ENCODE results near the gene REXO4.

REXO4 gene

GRCh38 chr9:133457748-133458147, 39.9 kb upstream of the REXO4 start:
- DNase-seq (ENCODE audit: low read depth), result no peak
- in situ Hi-C loops (cut with HindIII; ENCODE audit: low sequenced_read_pairs), result no loop called here
- TF ChIP-seq CTCF (IDR thresholded peaks at IDR 0.05; ENCODE audit: low read depth, low read length, missing control alignments), result no peak
- H3K4me3 ChIP-seq (ENCODE audit: low read depth, low read length), result no peak overlapping the region

GRCh38 chr9:133457233-133457632, 39.4 kb upstream of the REXO4 start:
- in situ Hi-C loops (cut with HindIII; ENCODE audit: low sequenced_read_pairs), result no loop called here
- H3K4me3 ChIP-seq (ENCODE audit: low read depth, low read length), result no peak overlapping the region
- TF ChIP-seq CTCF (IDR thresholded peaks at IDR 0.05; ENCODE audit: low read depth, low read length, missing control alignments), result no peak
- DNase-seq (ENCODE audit: low read depth), result no peak

GRCh38 chr9:133456409-133456808, 38.6 kb upstream of the REXO4 start:
- no peak overlapping the region for H3K4me3 ChIP-seq (ENCODE audit: low read depth, low read length)
- in situ Hi-C loops (cut with HindIII; ENCODE audit: low sequenced_read_pairs), result no loop called here
- TF ChIP-seq CTCF (IDR thresholded peaks at IDR 0.05; ENCODE audit: low read depth, low read length, missing control alignments), result peak; percentile 19
- DNase-seq (ENCODE audit: low read depth), result no peak

- in situ Hi-C loops (cut with HindIII; ENCODE audit: low sequenced_read_pairs), result no loop called here
- no peak overlapping the region for H3K4me3 ChIP-seq (ENCODE audit: low read depth, low read length)
- DNase-seq (ENCODE audit: low read depth), result no peak
- no peak for TF ChIP-seq CTCF (IDR thresholded peaks at IDR 0.05; ENCODE audit: low read depth, low read length, missing control alignments)
These were observed 38.1 kb upstream of the REXO4 start for GRCh38 chr9:133455936-133456335.

- in situ Hi-C loops (cut with HindIII; ENCODE audit: low sequenced_read_pairs), result no loop called here
- no peak overlapping the region for H3K4me3 ChIP-seq (ENCODE audit: low read depth, low read length)
- TF ChIP-seq CTCF (IDR thresholded peaks at IDR 0.05; ENCODE audit: low read depth, low read length, missing control alignments), result no peak
- no peak for DNase-seq (ENCODE audit: low read depth)
These were observed 37.3 kb upstream of the REXO4 start for GRCh38 chr9:133454943-133455673.

GRCh38 chr9:133454325-133454724, 36.5 kb upstream of the REXO4 start:
- no peak for DNase-seq (ENCODE audit: low read depth)
- no peak for TF ChIP-seq CTCF (IDR thresholded peaks at IDR 0.05; ENCODE audit: low read depth, low read length, missing control alignments)
- in situ Hi-C loops (cut with HindIII; ENCODE audit: low sequenced_read_pairs), result no loop called here
- H3K4me3 ChIP-seq (ENCODE audit: low read depth, low read length), result no peak overlapping the region
